T-helper 17 cell (primary cell): ENCODE results near the gene NEB. TPM values are rescaled to one million over a fixed set of nuclear protein-coding genes. Genes with fewer than 3 reads are reported as not detected.
"Not testable (repeated sequence)": the region's sequence is repeated elsewhere in the genome, so short reads cannot be mapped to it uniquely, and the experiment has no call there.

Source experiments
- ATAC-seq: fragments of 150-1000 bp; cut with Tn5 transposase; 2 replicates; pipeline ENCODE4 v1.10.0; 2021; ENCODE audit warnings: mild to moderate bottlenecking, moderate library complexity
- DNase-seq, 3 donors: peaks; one replicate each; pipeline versions ENCODE4 v3.0.0 to v3.0.0-alpha.2; 2020 to 2021
- H3K9me3 ChIP-seq: one replicate; pipeline ENCODE4 v1.7.0; 2013; ENCODE audit warnings: low read length, mild to moderate bottlenecking; ENCODE audit not compliant: control insufficient read depth, poor library complexity, severe bottlenecking
- H3K27ac Mint-ChIP-seq: one replicate; pipeline ENCODE4 v1.8.0; 2022; ENCODE audit warnings: mild to moderate bottlenecking, moderate library complexity, mixed read lengths
- H3K27me3 Mint-ChIP-seq: one replicate; pipeline ENCODE4 v1.8.0; 2022; ENCODE audit warnings: mixed read lengths
- H3K36me3 Mint-ChIP-seq: one replicate; pipeline ENCODE4 v1.8.0; 2022; ENCODE audit warnings: low read depth, mixed read lengths
- H3K4me1 Mint-ChIP-seq: one replicate; pipeline ENCODE4 v1.8.0; 2022; ENCODE audit warnings: mild to moderate bottlenecking, mixed read lengths
- H3K4me3 Mint-ChIP-seq: one replicate; pipeline ENCODE4 v1.8.0; 2022; ENCODE audit warnings: mild to moderate bottlenecking, moderate library complexity, mixed read lengths
- total RNA-seq, 4 donors: library from RNA in 2 of 4; stranded (reverse) in 2 of 4; gene quantifications; one replicate each; pipeline ENCODE4 v1.2.3 and lab custom pipeline; 2022 to 2026

Gene NEB
- total RNA-seq, 2 donors from 2014 or later, result 1.6 to 1.7 TPM

DNA sequence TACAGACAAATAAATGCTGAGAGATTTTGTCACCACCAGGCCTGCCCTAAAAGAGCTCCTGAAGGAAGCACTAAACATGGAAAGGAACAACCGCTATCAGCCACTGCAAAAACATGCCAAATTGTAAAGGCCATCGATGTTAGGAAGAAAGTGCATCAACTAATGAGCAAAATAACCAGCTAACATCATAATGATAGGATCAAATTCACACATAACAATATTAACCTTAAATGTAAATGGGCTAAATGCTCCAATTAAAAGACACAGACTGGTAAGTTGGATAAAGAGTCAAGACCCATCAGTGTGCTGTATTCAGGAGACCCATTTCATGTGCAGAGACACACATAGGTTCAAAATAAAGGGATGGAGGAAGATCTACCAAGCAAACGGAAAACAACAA lies 11.0 kb upstream of the NEB start:
- ATAC-seq, result not testable (repeated sequence)

GRCh38 chr2:151730262-151730975 lies 3.9 kb downstream of the NEB start:
- no peak overlapping the region for H3K27ac Mint-ChIP-seq
- ATAC-seq (no peak), DNase-seq (no peak)
- no peaks in the 10 kb centered on the region for H3K4me1 Mint-ChIP-seq
- H3K9me3 ChIP-seq, result no peaks in the 10 kb centered on the region
- peaks cover 2% of the 10 kb centered on the region for H3K36me3 Mint-ChIP-seq
- H3K27me3 Mint-ChIP-seq, result no peaks in the 10 kb centered on the region
- H3K4me3 Mint-ChIP-seq, result no peak overlapping the region

More for the DNA sequence above, 11.0 kb upstream of the NEB start:
- H3K9me3 ChIP-seq, H3K27me3 Mint-ChIP-seq, DNase-seq, H3K27ac Mint-ChIP-seq, H3K36me3 Mint-ChIP-seq, H3K4me1 Mint-ChIP-seq, H3K4me3 Mint-ChIP-seq: not testable (repeated sequence)

DNA sequence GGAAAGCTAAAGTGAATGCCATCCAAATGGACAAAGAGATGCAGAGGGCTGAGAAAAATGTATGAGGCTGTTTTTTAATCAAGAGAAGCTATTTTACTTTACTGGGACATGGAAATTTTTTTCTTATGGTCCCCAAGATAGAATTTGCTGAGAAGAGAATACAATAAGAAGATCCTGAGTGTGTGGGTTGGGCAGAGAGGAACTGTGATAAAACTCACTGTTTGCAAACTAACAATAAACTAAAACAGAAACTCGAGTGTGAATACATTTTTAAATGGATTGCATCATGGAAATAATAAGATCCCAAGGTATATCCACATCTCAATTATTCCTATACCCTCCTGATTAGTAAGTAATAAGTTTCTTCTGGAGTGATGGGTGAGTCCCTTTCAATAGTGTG lies 4.4 kb downstream of the NEB start:
- no peaks in the 10 kb centered on the region for H3K4me1 Mint-ChIP-seq
- H3K27ac Mint-ChIP-seq, result no peak overlapping the region
- no peaks in the 10 kb centered on the region for H3K27me3 Mint-ChIP-seq
- no peak overlapping the region for H3K4me3 Mint-ChIP-seq
- DNase-seq, result no peak
- H3K36me3 Mint-ChIP-seq, result peaks cover 2% of the 10 kb centered on the region
- H3K9me3 ChIP-seq, result no peaks in the 10 kb centered on the region
- no peak for ATAC-seq

GRCh38 chr2:151729415-151729811 lies 4.9 kb downstream of the NEB start:
- DNase-seq, result no peak
- Mint-ChIP-seq H3K4me3 (no peak overlapping the region), H3K27me3 (no peaks in the 10 kb centered on the region), H3K27ac (no peak overlapping the region), H3K36me3 (peaks cover 2% of the 10 kb centered on the region), H3K4me1 (no peaks in the 10 kb centered on the region)
- H3K9me3 ChIP-seq, result no peaks in the 10 kb centered on the region
- ATAC-seq, result no peak

DNA sequence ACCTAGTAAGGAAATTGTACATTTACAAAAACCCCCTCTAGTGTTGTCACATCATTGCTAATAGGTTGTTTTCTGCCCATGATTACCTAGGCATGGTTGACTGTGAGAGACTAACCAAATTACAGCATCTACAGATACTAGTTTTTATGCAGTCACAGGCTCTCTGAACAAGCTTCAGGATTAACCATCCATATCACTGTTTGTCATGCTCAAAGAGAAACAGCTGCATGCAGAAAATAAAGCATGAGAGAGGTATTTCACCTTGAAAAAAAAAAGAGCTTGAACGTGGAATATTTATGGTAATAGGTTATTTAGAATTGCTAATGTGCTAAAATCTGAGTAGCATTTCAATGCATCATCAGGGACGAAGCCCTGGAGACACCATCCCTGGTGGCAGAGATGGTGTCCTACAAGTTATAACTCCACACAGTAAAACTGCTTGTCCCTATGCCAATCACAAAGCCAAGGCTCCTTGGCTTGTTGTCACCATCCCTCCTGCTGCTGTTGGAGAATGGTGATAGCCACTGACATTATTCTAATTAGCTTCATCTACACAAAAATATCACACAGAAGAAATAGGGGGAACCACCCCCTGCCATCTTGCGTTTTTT lies 5.4 kb downstream of the NEB start:
- no peak overlapping the region for H3K4me3 Mint-ChIP-seq
- H3K27me3 Mint-ChIP-seq, result no peaks in the 10 kb centered on the region
- ATAC-seq, result no peak
- H3K27ac Mint-ChIP-seq, result no peak overlapping the region
- no peak for DNase-seq
- peaks cover 2% of the 10 kb centered on the region for H3K36me3 Mint-ChIP-seq
- no peaks in the 10 kb centered on the region for H3K9me3 ChIP-seq
- H3K4me1 Mint-ChIP-seq, result no peaks in the 10 kb centered on the region

- Mint-ChIP-seq H3K4me3 (no peak overlapping the region), H3K4me1 (no peaks in the 10 kb centered on the region), H3K27ac (no peak overlapping the region), H3K27me3 (no peaks in the 10 kb centered on the region), H3K36me3 (peaks cover 2% of the 10 kb centered on the region)
- no peaks in the 10 kb centered on the region for H3K9me3 ChIP-seq
- no peak for ATAC-seq
- DNase-seq, result no peak
These were observed 6.4 kb downstream of the NEB start for GRCh38 chr2:151727593-151728552.

DNA sequence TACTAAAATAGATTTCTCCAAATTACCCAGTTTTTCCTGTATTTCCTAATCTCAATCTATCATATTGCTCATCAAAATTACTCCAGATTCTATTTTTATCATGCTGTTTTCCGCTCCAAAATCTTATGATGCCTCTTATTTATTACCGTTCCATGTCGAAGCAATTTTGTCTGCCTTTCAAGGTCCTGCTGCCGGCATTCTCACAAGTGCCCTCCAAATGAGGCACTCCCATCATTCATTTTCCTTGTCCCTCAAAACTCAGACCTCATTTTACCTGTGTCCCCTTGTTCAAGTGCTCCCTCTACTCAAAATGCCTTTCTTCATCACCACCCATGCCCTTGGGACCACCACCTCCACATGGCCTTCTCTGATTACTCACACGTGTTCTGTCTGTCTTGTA lies 13.1 kb downstream of the NEB start:
- no peak for ATAC-seq
- peaks cover 5% of the 10 kb centered on the region for H3K36me3 Mint-ChIP-seq
- no peak overlapping the region for H3K4me3 Mint-ChIP-seq
- H3K27ac Mint-ChIP-seq, result no peak overlapping the region
- no peaks in the 10 kb centered on the region for H3K9me3 ChIP-seq
- H3K4me1 Mint-ChIP-seq, result no peaks in the 10 kb centered on the region
- DNase-seq, result no peak
- H3K27me3 Mint-ChIP-seq, result no peaks in the 10 kb centered on the region

DNA sequence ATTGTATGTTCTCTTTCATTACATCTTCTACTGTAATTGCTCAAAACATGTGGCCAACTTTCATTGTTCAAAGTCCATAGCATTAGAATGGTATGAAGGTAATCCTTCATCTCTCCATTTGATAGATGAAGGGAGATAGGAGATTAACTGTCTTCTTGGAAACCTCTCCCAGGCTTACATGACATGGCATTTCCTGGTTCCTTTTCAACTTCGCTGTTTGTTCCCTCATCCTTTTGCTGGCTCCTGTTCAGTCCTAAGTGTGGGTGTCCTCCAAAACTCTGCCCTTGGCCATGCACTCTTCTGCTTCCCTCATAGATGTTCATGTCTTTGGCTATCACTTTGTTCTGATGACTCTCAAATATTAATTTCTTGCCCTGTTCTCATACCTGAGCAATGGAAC lies 13.8 kb downstream of the NEB start:
- H3K9me3 ChIP-seq, result no peaks in the 10 kb centered on the region
- DNase-seq (no peak), ATAC-seq (no peak)
- H3K4me1 Mint-ChIP-seq, result no peaks in the 10 kb centered on the region
- H3K36me3 Mint-ChIP-seq, result peaks cover 5% of the 10 kb centered on the region
- H3K27me3 Mint-ChIP-seq, result no peaks in the 10 kb centered on the region
- no peak overlapping the region for H3K27ac Mint-ChIP-seq
- H3K4me3 Mint-ChIP-seq, result no peak overlapping the region

- H3K36me3 Mint-ChIP-seq, result peaks cover 5% of the 10 kb centered on the region
- H3K9me3 ChIP-seq, result no peaks in the 10 kb centered on the region
- H3K27ac Mint-ChIP-seq, result no peak overlapping the region
- DNase-seq (no peak), ATAC-seq (no peak)
- no peaks in the 10 kb centered on the region for H3K4me1 Mint-ChIP-seq
- no peak overlapping the region for H3K4me3 Mint-ChIP-seq
- H3K27me3 Mint-ChIP-seq, result no peaks in the 10 kb centered on the region
These were observed 15.5 kb downstream of the NEB start for GRCh38 chr2:151718796-151719195.

DNA sequence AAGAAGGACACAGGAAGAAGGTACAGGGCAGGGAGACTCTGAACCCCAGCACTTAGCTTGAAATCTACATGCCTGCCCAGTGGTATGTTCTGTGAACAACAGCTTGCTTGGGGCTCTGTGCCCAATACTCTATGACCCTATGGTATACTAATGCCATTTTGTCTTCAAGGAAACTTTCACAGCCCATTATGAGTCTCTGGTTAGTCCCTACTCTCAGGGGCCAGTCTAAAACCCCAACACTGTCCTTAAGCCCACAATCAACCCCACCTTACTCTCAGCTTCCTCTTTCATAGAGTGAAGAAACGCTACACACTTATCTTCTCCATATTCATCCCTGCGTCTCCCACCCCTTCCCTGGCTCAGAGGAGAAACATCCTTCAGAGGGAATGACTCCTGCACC lies 16.0 kb downstream of the NEB start:
- no peaks in the 10 kb centered on the region for H3K27me3 Mint-ChIP-seq
- H3K4me1 Mint-ChIP-seq, result no peaks in the 10 kb centered on the region
- peaks cover 5% of the 10 kb centered on the region for H3K36me3 Mint-ChIP-seq
- H3K4me3 Mint-ChIP-seq, result no peak overlapping the region
- no peaks in the 10 kb centered on the region for H3K9me3 ChIP-seq
- ATAC-seq (no peak), DNase-seq (no peak)
- no peak overlapping the region for H3K27ac Mint-ChIP-seq

- no peak for DNase-seq
- Mint-ChIP-seq H3K27ac (no peak overlapping the region), H3K36me3 (peaks cover 5% of the 10 kb centered on the region), H3K4me1 (no peaks in the 10 kb centered on the region), H3K4me3 (no peak overlapping the region), H3K27me3 (no peaks in the 10 kb centered on the region)
- no peak for ATAC-seq
- no peaks in the 10 kb centered on the region for H3K9me3 ChIP-seq
These were observed 17.6 kb downstream of the NEB start for GRCh38 chr2:151716721-151717120.

DNA sequence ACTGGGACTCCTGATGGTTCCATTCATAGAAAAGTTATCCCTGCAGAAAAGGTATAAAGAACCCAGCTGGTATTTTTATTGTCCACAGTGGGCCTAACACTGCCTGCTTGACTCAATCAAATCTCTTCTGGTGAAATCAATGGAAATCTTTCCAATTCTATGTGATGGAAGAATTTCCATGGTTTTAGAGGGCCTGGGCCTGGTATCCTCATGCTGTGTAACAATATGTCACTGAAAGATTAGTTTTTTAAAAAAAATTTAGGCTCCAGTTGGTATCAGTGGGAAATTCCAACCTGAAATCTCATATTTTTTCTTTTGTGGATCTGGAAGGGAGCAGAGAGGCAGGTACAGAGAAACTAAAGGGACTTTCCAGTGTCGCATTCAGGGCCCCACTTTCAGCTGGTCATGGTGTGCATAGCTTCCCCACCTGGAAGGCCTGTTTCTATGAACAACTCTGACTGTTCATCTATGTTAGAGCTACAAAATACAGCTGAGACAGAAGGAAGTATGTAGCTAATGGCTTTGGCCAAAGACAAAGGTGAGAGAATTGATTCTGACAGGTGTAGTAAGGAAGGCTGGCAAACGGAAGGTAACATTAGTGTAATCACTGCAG lies 20.9 kb downstream of the NEB start:
- Mint-ChIP-seq H3K36me3 (peaks cover 3% of the 10 kb centered on the region), H3K4me3 (no peak overlapping the region), H3K4me1 (no peaks in the 10 kb centered on the region), H3K27me3 (no peaks in the 10 kb centered on the region), H3K27ac (no peak overlapping the region)
- no peaks in the 10 kb centered on the region for H3K9me3 ChIP-seq
- DNase-seq (no peak), ATAC-seq (no peak)

DNA sequence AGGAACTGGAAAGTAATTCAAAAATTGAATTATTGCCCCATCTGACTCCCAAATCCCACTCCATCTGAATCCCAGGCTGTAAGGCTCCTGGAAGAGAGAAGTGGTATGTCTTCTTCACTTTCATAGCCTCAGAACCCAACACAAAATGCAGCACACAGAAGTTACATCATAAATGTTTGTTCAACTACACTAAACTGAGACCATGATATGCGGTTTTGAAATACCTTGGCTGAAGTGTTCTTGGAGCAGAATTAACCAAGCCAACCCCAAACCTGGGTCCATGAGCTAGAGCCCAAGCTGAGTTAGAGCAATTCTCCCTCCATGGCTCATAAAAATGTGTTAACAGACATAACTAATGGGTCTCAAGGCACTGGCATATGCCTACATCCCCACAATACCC lies 23.3 kb downstream of the NEB start:
- H3K4me3 Mint-ChIP-seq, result no peak overlapping the region
- no peaks in the 10 kb centered on the region for H3K9me3 ChIP-seq
- DNase-seq (no peak), ATAC-seq (no peak)
- no peaks in the 10 kb centered on the region for H3K27me3 Mint-ChIP-seq
- H3K4me1 Mint-ChIP-seq, result no peaks in the 10 kb centered on the region
- H3K27ac Mint-ChIP-seq, result no peak overlapping the region
- no peaks in the 10 kb centered on the region for H3K36me3 Mint-ChIP-seq
